Right atrium auricular region (tissue), 2 donors: ENCODE measurements around the gene SMG6. TPM values are rescaled to one million over a fixed set of nuclear protein-coding genes. Genes with fewer than 3 reads are reported as not detected.

ENCODE experiments used
- DNase-seq: peaks from one replicate; pipeline ENCODE4 v3.0.0-alpha.2; 2019; ENCODE audit warnings: low spot score
- H3K27ac ChIP-seq, 2 donors: fragments of 200-600 bp; sonication (generic); 1 replicate in 1 of 2; 2 replicates in 1 of 2; pipeline ENCODE4 v1.5.1; 2016 to 2019
- H3K27me3 ChIP-seq, 2 donors: fragments of 200-600 bp; sonication (generic); one replicate each; pipeline versions ENCODE4 v1.5.1 to v1.6.0; 2017 to 2019
- H3K36me3 ChIP-seq: fragments of 200-600 bp; sonication (generic); one replicate; pipeline ENCODE4 v1.5.1; 2016
- H3K4me1 ChIP-seq, 2 donors: fragments of 200-600 bp; sonication (generic); one replicate each; pipeline versions ENCODE4 v1.5.1 to v1.6.0; 2017 to 2019
- H3K4me3 ChIP-seq, 2 donors: fragments of 200-600 bp; sonication (generic); 1 replicate in 1 of 2; 2 replicates in 1 of 2; pipeline ENCODE4 v1.5.1; 2017 to 2019; ENCODE audit warnings: mild to moderate bottlenecking in 1 of 2, moderate library complexity in 1 of 2
- H3K9me3 ChIP-seq, 2 donors: fragments of 200-600 bp; sonication (generic); one replicate each; pipeline ENCODE4 v1.5.1; 2019
- total RNA-seq, 2 donors: library from RNA; depleted of rRNA; stranded (reverse); fragments of >200 nt; gene quantifications; one replicate each; pipeline ENCODE4 v1.1.0, GENCODE V29; 2016
- TF ChIP-seq, protein P1 (sequence below), 2 donors: fragments of 200-600 bp; sonication (generic); IDR thresholded peaks; one replicate each; pipeline ENCODE4 v1.5.1; 2019; ENCODE audit warnings: antibody characterized with exemption in 2 of 2

Gene SMG6
- total RNA-seq, 2 donors from 2014 or later, result 18.2 to 29.3 TPM

GRCh38 chr17:2240541-2240940 lies 63.0 kb downstream of the SMG6 start:
- H3K27ac ChIP-seq, result peak overlapping the region; percentile 63 to 76
- H3K4me1 ChIP-seq, result peaks cover 0 to 52% of the 10 kb centered on the region in 2 donors
- TF ChIP-seq, protein P1, sequence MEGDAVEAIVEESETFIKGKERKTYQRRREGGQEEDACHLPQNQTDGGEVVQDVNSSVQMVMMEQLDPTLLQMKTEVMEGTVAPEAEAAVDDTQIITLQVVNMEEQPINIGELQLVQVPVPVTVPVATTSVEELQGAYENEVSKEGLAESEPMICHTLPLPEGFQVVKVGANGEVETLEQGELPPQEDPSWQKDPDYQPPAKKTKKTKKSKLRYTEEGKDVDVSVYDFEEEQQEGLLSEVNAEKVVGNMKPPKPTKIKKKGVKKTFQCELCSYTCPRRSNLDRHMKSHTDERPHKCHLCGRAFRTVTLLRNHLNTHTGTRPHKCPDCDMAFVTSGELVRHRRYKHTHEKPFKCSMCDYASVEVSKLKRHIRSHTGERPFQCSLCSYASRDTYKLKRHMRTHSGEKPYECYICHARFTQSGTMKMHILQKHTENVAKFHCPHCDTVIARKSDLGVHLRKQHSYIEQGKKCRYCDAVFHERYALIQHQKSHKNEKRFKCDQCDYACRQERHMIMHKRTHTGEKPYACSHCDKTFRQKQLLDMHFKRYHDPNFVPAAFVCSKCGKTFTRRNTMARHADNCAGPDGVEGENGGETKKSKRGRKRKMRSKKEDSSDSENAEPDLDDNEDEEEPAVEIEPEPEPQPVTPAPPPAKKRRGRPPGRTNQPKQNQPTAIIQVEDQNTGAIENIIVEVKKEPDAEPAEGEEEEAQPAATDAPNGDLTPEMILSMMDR (IDR thresholded peaks at IDR 0.05), result no peak
- H3K4me3 ChIP-seq, result no peak overlapping the region
- H3K27me3 ChIP-seq, result no peaks in the 10 kb centered on the region
- H3K9me3 ChIP-seq, result no peaks in the 10 kb centered on the region
- no peaks in the 10 kb centered on the region for H3K36me3 ChIP-seq
- no peak for DNase-seq

- Histone ChIP-seq H3K9me3 (no peaks in the 10 kb centered on the region), H3K4me1 (peaks cover 0 to 52% of the 10 kb centered on the region in 2 donors), H3K27ac (peak overlapping the region; percentile 63 to 76), H3K4me3 (no peak overlapping the region), H3K27me3 (no peaks in the 10 kb centered on the region), H3K36me3 (no peaks in the 10 kb centered on the region)
- peak; percentile 88 for DNase-seq
- TF ChIP-seq, protein P1 (IDR thresholded peaks at IDR 0.05), result no peak
These were observed 63.6 kb downstream of the SMG6 start for GRCh38 chr17:2239882-2240430.

DNA sequence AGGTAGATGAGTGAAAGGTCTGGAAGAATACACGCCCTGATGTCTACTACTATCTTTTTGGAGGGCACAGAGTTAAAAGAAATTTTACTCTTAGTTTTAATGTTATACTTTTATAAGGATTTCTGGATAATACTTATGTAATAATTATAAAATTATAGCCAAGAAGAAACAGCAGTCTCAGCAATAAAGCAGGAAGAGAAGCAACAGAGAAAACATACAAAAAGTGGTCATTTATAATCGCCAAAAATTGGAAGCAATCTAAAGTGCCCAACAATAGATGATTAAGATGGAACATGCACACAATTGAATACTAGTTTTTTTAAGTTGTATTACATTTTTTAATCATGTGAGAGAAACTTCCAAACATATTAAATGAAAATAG lies 64.4 kb downstream of the SMG6 start:
- H3K36me3 ChIP-seq, result no peaks in the 10 kb centered on the region
- no peaks in the 10 kb centered on the region for H3K27me3 ChIP-seq
- H3K4me1 ChIP-seq, result peaks cover 0 to 50% of the 10 kb centered on the region in 2 donors
- H3K27ac ChIP-seq, result peak overlapping the region; percentile 63 to 76
- no peak for DNase-seq
- H3K4me3 ChIP-seq, result no peak overlapping the region
- TF ChIP-seq, protein P1 (IDR thresholded peaks at IDR 0.05), result no peak
- no peaks in the 10 kb centered on the region for H3K9me3 ChIP-seq

GRCh38 chr17:2238432-2239169 lies 65.0 kb downstream of the SMG6 start:
- no peak for DNase-seq
- no peaks in the 10 kb centered on the region for H3K36me3 ChIP-seq
- H3K4me1 ChIP-seq, result peaks cover 0 to 54% of the 10 kb centered on the region in 2 donors
- H3K4me3 ChIP-seq, result no peak overlapping the region
- H3K27me3 ChIP-seq, result no peaks in the 10 kb centered on the region
- peak overlapping the region; percentile 59 to 76 for H3K27ac ChIP-seq
- H3K9me3 ChIP-seq, result no peaks in the 10 kb centered on the region
- TF ChIP-seq, protein P1 (IDR thresholded peaks at IDR 0.05), result no peak

DNA sequence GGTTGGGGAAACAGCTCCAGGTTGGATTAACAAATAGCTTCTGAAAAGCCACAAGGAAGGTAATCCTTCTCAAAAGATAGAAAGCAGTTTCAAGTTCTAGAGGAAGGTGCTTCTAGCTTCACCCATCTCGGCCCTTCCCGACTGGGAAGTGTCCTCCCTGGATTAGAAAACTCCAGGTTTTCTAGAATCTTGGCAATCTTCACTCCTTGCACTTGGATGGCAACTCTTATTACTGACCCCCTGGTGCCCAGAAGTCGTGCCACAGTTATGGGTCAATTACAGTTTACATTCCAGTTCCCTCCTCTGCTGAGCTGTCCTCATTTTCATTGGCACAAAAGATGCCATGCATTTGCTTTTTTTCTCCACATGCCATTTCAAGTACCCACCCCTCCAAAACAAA lies 65.6 kb downstream of the SMG6 start:
- Histone ChIP-seq H3K27ac (peak overlapping the region; percentile 59 to 76), H3K9me3 (no peaks in the 10 kb centered on the region), H3K4me3 (no peak overlapping the region), H3K4me1 (peaks cover 0 to 60% of the 10 kb centered on the region in 2 donors), H3K27me3 (no peaks in the 10 kb centered on the region), H3K36me3 (no peaks in the 10 kb centered on the region)
- DNase-seq, result no peak
- TF ChIP-seq, protein P1 (IDR thresholded peaks at IDR 0.05), result no peak
